Measurements from ENCODE around the gene ASB17.
"Not testable (repeated sequence)": the region's sequence is repeated elsewhere in the genome, so short reads cannot be mapped to it uniquely, and the experiment has no call there.

ASB17 gene, protein sequence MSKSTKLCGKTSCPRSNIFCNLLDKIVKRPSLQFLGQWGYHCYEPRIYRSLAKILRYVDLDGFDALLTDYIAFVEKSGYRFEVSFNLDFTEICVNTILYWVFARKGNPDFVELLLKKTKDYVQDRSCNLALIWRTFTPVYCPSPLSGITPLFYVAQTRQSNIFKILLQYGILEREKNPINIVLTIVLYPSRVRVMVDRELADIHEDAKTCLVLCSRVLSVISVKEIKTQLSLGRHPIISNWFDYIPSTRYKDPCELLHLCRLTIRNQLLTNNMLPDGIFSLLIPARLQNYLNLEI

DNA sequence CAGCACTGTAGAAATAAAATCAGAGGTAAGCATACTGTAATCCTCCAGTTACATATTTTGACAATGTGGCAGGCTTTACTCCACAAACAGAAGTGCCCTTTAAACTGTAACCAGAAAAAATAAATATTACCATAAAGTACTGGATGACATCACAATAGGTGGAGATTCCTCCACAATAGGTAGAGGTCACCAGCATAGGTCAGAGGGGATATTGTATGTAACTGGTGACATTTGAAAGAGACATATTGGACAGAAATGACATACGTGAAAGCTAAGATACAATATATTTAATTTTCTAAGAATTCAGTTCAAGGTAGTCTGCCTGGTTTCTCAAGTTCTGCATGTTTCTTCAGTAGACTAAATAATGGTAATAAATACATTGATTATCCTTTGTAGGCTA is at the start of gene ASB17:
TSS of gene ASB17 (minus strand) at position 101 of the 400 bp plus-strand sequence. CDS start 113 bp downstream, outside the sequence.
- no peak for DNase-seq

DNA sequence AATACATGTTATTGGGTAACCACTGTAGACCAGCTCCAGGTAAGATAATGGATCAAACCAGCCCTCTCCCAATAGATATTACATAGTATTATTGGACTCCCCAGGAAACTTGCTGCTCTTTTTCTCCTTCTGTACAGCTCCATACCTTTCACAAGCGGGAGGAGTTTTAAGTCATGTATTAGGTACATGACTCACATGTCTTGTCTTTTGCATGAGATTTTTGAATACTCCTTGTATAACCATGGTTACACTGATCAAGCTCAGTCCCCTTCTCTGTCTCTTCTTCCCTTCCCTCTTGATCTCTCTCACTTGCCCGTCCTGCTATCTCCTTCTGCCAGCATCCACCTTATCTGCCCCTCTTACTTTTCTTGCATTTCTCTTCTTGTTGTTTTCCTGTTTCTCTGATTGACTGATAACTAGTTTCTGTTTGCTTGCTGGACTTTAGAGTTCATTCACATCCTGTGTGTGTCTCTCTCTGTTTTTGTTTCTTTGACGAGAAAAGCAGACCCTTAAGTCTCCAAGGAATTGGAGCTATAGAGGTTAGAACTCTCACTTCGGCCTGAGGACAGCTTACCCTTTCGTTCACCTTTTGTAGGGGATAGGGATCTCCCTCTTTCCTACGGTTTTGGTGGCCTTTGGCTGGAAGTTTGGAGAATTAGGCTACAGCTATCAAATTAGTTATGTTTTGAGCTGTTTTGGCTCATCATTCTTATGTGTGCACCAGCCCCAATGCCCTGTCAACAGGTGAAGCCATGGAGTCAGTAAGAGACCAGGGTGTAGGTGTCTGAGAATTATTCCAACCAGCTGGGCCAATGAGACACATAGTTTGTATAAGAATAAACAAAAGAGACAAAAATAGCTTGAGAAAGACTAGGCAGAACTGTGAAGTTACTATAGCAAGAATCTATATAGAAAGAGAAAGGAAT is 49.0 kb upstream of the ASB17 start:
- DNase-seq, result no peak

DNA sequence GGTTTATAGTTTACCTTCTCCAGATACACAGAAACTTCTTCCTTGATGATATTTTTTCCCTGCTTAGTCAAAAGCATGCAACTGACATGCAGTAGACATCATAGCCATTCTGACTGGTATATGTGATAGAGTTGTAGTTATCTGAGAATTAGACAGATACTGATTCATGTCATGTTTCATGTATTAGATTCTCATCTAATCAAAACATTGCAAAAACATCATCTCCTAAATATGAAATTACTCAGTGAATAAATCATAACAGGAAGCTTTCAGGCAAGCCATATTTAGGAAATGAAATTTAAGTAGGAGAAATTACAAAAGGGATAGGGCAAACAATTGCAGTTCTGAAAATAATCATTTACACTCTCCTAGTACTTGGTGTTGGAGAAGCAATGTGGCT is 38.4 kb upstream of the ASB17 start:
- DNase-seq, result no peak

DNA sequence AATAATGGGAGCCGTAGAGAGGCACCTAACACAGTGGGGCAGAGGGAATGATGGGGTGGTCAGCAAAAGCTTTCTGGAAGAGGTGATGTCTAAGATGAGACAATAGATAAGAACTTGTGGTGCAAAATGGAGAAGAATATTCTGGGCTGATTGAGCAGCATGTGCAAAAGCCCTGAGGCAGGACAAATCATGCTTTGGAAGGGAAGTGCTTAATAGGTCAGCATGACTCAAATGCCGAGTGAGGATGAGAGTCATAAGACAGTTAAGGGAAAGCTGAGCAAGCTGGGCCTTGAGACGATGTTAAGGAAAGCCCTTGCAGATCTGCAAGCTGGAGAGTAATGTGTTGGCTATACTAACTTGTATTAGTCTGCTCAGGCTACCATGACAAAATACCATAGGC is 37.3 kb upstream of the ASB17 start:
- no peak for DNase-seq

DNA sequence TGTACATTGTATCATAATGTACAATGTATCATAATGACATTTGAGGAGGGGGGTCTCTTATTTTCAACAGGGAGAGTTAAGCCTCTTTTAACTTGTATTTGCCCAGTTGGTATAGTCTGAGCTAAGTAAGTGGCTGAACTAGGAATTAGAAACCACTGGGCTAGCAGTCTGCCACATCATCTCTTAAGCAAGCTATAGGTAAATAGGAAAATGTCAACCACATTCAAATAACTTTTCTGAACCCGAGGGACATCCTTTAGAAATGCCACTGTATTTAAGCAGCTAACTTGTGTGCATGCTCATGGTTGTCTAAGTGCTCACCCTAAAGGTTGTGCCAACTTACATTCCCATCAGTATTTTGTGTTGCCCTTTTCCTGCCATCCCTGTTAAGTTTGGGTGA is 35.5 kb upstream of the ASB17 start:
- DNase-seq, result no peak

DNA sequence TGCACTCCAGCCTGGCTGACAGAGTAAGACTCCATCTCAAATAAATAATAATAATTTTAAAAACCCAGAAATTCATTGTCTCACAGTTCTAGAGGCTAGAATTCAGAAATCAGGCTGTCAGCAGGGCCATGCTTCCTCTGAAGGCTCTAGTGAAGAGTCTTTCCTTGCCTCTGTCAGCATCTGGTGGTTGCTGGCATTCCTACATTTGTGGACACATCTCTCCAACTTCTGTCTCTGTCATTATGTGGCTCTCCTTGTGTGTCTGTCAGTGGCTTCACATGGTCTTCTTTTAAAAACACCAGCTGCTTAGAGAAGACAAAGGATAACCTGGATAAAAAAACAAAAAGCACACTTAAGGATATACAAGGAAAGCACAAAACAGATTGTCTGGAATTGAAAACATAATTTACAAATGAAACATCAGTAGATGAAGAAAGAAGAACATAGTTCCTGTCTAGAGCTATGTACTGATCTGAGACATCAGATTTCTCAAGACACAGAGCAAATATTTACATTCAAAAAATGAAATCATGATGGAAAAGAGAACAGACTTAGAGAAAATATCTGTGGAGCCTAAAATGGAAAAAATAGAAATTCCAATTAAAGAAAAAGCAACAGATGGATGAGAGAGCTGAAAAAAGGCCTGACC is 32.7 kb upstream of the ASB17 start:
- no peak for DNase-seq

DNA sequence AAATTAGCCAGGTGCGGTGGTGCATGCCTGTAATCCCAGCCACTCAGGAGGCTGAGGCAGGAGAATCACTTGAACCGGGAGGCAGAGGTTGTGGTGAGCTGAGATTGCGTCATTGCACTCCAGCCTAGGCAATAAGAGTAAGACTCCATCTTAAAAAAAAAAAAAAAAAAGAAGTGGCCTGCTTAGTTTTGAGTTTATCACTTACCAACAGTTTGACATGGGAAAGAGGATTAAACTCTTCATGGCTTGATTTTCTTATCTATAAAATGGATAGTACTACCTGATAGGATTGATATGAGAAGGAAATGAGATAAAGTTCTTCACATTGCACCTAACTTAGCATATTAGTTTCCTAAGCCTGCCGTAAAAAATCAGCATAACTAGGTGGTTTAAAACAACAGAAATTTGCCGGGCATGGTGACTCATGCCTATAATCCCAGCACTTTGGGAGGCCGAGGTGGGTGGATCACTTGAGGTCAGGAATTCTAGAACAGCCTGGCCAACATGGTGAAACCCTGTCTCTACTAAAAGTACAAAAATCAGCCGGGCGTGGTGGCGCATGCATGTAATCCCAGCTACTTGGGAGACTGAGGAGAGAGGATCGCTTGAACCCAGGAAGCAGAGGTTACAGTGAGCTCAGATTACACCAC is 32.0 kb upstream of the ASB17 start:
- DNase-seq, result not testable (repeated sequence)

DNA sequence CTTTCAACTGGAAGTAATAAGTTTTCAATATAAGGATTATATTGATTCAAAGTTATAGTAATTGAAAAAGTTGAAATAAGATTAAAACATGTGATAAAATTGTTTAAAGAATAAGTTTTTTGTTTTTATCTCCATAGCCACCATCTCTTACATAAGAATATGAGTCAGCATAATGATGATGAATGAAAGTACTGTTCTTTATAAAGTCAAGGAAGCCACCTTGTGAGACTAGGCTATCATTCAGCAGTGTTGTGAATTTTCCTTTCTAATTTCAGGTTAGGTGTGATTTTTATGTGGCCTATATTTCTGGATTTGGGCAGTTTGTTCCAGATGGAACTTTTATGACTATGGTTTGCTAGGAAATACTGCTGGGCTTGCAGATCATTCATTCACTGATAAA is 22.4 kb upstream of the ASB17 start:
- DNase-seq, result no peak

DNA sequence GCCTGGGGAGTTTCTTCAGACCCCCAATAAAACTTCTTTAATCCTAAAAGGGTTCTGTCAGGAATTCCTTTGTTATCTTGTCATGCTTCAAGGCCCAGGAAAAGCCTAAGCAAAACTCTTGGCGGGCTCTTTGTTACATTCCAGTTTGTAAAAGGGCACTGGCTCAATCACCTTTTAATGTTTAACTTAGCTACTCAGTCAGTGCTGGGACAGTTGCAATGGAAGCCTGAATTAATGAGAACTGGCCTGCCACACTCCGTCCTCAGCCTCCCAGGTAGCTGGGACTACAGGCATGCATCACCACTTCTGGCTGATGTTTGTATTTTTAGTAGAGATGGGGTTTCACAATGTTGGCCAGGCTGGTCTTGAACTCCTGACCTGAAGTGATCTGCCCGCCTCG is 21.3 kb upstream of the ASB17 start:
- no peak for DNase-seq

DNA sequence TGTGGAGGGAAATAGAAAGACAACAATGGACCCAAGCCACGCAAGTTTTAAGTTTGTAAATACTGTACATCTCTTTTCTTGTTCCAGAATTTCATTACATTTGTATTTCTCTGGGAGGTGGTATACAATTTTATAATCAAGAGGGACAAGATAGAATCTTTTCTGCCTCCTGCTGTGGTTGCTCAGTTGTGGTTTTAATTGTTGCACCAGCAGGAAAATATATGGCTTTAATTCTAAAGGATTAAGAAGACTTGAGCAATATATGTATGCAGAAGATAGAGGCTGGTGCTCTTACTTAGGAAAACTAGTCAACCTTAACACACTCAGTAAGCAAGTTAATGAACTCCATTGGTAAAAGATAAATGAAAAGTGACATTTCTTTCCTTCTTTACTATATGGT is 19.8 kb upstream of the ASB17 start:
- DNase-seq, result no peak

DNA sequence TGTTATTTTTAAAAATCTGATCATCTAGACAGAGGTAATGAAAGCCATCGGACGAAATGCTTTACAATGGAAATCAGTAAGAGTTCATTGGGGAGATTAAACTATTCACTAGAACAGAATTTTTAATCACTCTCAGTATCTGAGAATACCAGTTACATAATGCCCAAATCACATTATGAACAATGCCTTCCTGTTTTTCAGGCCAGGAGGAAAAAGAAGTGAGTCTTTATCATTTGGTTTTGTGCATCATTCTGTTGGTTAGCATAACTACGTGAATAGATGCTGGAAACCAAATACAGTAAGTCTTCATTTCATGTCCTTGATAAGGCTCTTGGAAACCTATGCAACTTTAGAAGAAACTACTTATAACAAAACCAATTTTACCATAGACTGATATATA is 18.0 kb upstream of the ASB17 start:
- DNase-seq, result no peak

DNA sequence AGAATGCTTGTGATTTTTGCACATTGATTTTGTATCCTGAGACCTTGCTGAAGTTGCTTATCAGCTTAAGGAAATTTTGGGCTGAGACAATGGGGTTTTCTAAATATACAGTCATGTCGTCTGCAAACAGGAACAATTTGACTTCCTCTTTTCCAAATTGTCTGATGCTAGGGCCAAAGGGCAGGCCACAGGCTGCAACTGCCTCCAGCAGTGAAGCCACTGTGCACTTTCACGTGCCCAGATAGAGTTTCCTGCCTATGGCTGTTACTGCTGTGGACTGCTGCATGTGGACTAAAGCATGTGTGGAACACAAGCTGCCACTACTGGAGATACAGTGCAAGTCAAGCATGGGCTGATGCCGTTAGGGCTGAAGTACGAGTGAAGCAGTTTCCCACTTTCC is 10.8 kb upstream of the ASB17 start:
- DNase-seq, result not testable (repeated sequence)

DNA sequence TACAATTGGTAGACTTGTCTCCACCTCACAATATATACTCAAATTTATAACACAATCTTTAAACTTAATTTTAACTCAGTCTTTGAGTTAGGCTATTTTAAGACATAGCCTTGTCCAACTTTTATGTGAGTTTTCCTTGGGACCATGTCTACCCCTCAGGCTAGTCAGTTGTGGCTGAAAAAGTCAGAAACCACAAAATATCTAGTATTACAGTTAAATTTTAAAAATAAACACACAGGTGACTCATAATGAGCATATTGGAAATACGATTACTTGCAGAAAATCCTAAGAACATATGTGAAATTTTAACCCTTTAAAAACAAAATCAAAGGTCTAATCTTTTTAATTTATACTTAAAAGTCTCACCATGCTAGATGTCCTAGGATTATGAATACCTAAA is 4.8 kb upstream of the ASB17 start:
- DNase-seq, result no peak

DNA sequence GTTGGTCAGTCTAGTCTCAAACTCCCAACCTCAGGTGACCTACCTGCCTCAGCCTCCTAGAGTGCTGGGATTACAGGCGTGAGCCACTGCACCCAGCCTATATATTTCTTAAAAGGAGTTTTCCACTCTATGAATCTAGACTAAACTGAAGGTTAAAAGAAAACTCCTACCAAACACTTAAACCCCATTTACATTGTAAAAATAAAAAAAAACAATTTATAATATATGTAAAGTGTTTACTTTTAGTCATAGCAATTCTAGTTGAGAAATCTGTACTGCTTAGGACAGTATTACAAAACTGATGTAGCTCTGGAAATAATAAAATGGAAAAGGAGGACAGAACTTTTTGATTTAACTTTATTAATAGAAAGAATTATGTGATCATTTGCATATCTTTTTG is 9.5 kb downstream of the ASB17 start:
- no peak for DNase-seq

DNA sequence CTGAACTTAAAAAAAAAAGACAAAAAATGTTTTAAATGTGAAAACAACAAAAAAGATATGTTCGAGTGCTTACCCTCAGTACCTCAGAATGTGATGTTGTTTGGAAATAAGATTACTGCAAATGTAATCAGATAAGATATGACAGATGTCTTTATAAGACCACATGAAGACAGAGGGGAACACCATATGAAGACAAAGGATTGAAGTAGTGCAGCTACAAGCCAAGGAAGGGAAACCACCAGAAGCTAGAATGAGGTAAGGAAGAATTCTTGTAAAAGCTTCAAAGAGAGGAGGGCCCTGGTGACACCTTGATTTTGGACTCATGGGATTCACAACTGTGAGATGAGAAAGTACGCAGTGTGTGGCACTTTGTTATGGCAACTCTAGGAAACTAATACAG is 15.4 kb downstream of the ASB17 start:
- no peak for DNase-seq

DNA sequence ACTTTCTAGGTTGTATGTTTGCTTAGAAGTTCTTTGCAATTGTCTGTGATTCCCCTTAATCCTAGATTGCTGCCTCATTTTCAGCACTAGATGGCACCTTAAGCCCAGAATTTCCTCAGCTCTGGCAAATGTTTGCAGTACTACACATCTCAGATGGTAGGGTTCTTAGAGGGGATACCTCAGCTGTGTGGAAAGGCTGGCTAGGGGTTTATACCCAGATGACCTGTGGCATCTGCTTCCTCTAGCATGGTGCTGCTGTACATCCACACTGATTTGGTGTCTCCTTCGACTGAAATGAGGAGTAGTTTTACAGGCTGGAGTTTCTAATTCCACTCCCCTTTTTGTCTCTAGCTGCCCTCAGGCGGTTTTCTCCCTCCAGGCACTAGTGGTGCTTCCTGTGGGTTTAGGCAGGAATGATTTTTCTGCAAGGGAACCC is 23.5 kb downstream of the ASB17 start:
- no peak for DNase-seq

DNA sequence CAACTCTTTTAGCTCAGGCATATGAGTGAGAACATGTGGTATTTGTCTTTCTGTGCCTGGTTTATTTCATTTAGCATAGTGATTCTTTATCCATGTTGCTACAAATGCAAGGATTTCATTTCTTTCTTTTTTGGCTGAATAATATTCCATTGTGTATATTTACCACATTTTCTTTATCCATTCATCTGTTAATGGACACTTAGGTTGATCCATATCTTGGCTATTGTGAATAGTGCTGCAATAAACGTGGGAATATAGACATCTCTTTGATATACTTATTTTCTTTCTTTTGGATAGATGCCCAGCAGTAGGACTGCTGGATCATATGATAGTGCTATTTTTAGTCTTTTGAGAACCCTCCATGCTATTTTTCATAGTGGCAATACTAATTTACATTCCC is 30.8 kb downstream of the ASB17 start:
- DNase-seq, result no peak

DNA sequence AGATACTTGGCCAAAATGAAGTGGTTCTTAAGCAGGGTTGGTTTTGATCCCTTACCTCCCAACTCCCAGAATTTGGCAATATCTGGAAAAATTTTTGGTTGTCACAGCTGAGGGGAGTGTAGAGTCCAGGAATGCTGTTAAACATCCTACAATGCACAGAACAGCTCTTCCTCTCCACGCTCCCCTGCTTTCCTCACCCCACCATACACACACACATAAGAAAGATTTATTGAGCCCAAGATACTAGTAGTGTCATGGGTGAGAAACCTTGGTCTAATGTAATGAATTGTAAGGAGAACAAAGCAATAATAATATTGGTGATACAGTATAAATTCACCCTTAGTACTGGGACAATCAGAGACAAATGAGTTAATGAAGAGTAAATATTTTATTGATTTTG is 47.8 kb downstream of the ASB17 start:
- no peak for DNase-seq

DNA sequence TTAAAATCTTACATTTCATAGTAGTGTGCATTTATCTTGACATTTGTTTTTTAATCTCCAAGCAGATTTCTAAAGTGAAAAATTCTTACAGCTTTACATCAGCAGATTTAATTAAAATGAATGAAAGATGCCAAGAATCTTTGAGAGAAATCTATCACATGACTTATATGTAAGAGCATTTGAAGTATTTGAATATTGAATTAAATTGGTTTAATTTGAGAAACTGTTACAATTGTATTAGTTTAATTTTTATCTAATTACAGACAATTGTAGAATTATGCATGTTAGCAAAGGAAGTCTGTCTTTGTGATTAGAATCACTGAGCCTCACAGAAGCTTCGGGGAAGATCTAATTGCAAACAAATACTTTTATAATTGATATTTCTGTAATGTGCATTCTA is 52.2 kb downstream of the ASB17 start:
- DNase-seq, result no peak

DNA sequence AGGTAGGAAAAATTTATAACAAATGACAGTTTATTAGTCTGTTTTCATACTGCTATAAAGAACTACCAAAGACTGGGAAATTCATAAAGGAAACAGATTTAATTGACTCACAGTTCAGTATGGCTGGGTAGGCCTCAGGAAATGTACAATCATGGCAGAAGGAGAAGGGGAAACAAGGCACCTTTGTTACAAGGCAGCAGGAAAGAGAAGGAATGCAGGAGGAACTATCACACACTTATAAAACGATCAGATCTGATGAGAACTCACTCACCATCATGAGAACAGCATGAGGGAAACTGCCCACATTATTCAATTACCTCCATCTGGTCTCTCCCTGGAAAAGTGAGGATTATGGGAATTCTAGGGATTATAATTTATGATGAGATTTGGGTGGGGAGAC is 61.3 kb downstream of the ASB17 start:
- DNase-seq, result no peak

Measured in stimulated activated CD4-positive, alpha-beta T cell treated with anti-CD3 and anti-CD28 coated beads, Interleukin-2, amount 100 ng/mL, for 48 hours (primary cell).